ENCODE measurements around the gene UBE2G2.
A peak's percentile ranks its signal among the peaks of the same experiment; 100 is the strongest.

The UBE2G2 gene

DNA sequence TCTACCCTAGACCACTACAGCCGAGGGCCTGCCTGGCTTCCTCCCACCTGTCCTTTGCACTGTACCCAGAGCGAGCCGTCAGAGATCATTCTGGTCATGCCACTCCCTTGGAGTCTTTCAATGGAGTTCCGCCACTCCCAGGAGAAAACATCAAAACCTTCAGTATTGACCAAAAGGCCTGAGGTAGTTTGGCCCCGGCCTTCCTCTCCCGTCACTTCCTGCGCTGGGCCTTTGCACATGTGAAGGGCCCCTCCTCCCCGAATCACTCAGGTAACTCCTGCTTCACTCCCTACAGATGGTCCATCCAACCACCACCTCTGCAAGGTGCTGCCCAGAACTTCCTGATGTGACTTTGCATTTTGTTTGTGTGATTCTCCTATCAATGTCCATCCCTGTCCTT is 26.6 kb downstream of the UBE2G2 start:
- Mint-ChIP-seq H3K27ac (no peak overlapping the region), H3K9me3 (no peaks in the 10 kb centered on the region), H3K27me3 (no peaks in the 10 kb centered on the region), H3K4me3 (no peak overlapping the region), H3K4me1 (peaks cover 3% of the 10 kb centered on the region), H3K36me3 (ENCODE audit: low read depth) (peaks cover 54% of the 10 kb centered on the region)
- DNase-seq, result no peak
- ATAC-seq, result no peak

DNA sequence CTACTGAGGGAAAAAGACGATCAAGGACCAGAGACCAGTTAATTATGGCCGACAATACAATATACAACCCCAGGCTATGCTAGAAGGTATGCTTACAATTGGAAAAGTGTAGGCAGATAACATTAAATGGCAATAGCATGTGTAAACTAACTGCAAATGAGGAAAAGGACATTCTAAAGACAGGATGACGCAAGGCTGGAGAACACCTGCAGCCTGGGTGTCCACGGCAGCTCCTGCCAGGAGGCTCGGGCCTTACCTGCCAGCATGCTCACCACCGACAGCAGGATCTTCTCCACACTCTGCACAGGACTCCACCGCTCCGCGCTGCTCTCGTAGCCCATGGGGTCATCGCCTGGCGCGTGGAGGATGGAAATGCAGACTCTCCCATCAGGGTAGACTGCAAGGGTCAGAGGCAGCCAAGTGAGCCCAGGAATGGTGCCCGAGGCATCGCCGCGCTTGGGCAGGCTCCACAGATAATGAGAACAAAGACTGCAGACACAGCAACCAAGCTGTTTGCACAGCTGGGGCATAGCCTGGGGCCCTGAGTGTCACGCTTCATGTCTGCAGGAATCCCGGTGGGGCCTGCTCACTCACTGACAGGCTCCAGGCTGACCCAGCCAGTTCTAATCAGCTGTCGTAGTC is 28.2 kb downstream of the UBE2G2 start:
- ATAC-seq (no peak), DNase-seq (no peak)
- Mint-ChIP-seq H3K27ac (no peak overlapping the region), H3K9me3 (no peaks in the 10 kb centered on the region), H3K36me3 (ENCODE audit: low read depth) (peaks cover 58% of the 10 kb centered on the region), H3K27me3 (no peaks in the 10 kb centered on the region), H3K4me1 (no peaks in the 10 kb centered on the region), H3K4me3 (no peak overlapping the region)

DNA sequence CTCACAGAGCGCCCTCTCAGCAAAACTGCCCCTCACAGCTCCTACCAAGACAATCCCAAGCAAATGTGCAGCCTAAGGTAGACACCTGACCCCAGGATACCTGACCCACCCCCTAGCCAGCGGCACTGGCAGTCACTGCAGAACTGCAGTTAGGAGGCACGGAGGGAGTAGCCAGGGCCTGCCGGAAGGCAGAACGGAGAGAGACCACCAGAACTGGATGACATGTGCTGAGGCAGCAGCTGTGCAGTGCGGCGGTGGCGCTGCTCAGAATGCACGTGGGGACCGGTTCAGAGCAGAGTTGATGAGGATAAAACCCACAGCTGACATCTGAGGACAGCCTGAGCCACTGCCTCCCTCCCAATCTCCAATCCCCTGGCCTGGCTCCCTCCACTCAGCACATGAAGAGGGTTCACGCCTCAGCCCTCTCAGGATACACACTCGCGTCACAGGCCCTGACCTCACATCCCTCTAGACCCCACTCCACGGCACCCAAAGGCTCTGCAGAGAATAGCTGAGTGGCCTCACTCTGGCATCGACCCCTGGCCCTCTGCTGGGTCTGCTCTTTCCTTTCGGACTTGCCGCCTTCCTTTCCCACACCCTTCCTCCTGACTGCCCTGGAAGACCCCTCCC is 29.6 kb downstream of the UBE2G2 start:
- DNase-seq (no peak), ATAC-seq (no peak)
- Mint-ChIP-seq H3K4me3 (no peak overlapping the region), H3K4me1 (no peaks in the 10 kb centered on the region), H3K36me3 (ENCODE audit: low read depth) (peaks cover 48% of the 10 kb centered on the region), H3K9me3 (no peaks in the 10 kb centered on the region), H3K27ac (no peak overlapping the region), H3K27me3 (no peaks in the 10 kb centered on the region)

DNA sequence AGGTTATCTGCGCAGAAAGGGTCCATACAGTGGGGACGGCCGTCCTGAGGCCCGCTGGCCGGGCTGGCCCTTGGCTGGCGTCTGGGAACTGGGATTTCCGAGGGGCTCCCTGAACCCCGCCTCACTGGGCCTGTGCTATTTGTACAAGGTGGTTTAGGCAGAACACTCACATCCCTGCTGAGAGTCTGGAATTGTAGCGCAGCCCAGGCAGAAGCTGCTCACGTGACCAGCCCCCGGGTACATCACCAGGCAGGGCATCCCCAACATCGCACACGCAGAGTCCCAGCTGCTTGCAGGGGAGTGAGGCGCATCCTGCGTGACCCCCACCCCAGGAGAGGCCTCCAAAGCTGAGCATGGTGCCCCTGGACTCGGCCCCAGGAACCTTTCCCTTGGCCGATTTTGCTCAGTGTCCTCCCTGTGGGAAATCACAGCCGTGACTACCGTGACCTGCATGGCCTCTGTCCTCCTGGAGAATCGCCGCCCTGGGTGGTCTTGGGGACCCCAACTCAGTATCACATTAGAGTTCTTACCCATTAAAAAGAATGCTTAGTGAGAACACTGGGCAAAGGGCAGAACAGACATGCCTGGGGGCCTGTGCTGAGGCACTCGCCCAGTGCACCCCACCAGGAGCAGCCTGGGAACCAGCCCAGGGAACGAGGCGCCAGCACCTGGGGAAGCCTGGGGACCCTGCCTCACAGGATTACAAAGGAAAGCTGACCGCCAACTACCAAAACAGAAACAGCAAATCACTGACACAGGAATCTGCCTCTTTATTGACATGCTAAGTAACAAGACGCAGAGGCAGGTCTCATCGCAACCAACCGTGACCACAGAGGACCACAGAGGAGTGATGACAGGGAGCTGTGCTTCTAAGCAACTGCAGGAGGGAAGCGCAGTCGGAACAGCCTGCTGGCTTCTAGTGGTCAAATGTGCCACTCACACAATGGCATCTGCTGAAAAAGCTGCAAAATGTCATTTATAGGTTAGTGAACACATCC is 33.5 kb downstream of the UBE2G2 start:
- H3K27ac Mint-ChIP-seq, result no peak overlapping the region
- H3K4me1 Mint-ChIP-seq, result peaks cover 16% of the 10 kb centered on the region
- H3K27me3 Mint-ChIP-seq, result no peaks in the 10 kb centered on the region
- no peak for DNase-seq
- H3K4me3 Mint-ChIP-seq, result no peak overlapping the region
- H3K36me3 Mint-ChIP-seq (ENCODE audit: low read depth), result peaks cover 32% of the 10 kb centered on the region
- ATAC-seq, result no peak
- H3K9me3 Mint-ChIP-seq, result no peaks in the 10 kb centered on the region

DNA sequence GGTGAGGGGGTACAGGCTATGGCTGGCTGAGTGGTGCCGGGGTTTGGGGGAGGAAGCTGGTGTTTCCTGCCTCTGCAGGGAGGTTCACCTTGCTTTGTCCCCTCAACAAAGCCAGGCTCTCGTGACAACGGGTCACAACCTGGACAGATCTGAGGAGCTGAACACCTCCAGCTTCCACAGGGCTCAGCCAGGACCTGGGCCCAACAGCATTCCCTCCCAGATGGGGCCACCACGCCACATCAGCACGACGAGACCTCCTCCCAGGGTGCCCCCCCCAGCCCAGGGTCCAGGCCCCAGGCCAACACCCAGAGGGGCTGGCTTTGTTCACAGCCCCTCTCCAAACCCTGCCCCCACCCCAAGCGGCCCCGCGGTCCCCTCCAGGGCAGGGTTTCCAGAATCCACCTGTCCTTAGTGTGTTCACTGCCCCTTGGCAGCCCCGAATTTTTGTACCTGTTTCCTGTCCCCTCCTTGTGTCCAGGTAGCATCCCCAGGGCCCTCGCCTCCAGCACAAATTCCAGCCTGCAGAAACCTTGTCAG is 34.7 kb downstream of the UBE2G2 start:
- DNase-seq (no peak), ATAC-seq (no peak)
- Mint-ChIP-seq H3K27me3 (no peaks in the 10 kb centered on the region), H3K27ac (no peak overlapping the region), H3K4me3 (no peak overlapping the region), H3K9me3 (no peaks in the 10 kb centered on the region), H3K4me1 (peaks cover 16% of the 10 kb centered on the region), H3K36me3 (ENCODE audit: low read depth) (peaks cover 27% of the 10 kb centered on the region)

DNA sequence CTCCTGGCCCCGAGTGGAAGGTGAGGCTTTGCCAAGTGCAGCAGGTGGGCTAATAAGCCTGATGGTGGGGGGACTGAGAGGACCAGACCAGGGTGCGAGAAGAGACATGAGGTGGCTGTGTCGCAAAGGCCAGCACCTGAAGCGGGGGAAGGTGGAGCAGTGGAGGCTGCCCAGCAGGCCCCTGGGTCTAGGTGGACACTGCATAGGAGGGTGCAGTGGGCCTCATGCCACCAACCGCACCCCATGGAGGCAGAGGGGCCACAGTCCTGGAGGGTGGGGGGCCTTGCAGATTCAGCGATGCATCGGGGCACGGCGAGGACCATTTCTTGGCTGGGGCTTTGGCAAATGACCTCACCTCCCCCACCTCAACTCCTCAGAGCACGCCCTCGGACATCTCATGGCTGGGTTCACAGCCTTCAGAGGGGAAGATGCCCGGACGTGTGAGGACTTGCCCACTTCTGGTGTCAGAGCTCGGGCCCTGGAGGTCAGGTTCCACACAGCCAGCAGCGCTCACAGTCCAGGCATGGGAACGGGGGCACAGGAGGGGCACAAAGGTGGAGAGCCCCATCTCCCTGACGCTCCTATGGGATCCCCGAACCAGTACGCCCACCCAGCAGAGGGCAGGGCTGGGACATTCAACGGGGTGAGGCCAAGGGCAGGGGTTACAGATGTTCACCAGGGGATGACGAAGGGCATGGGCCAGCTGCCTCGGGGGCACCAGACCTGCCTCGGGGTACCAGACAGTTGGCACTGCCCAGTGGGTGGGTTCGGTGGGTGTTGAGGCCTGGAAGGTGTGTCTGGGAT is 35.4 kb downstream of the UBE2G2 start:
- no peak overlapping the region for H3K27ac Mint-ChIP-seq
- peaks cover 16% of the 10 kb centered on the region for H3K4me1 Mint-ChIP-seq
- no peak overlapping the region for H3K4me3 Mint-ChIP-seq
- H3K36me3 Mint-ChIP-seq (ENCODE audit: low read depth), result peaks cover 22% of the 10 kb centered on the region
- H3K27me3 Mint-ChIP-seq, result no peaks in the 10 kb centered on the region
- no peak for DNase-seq
- no peak for ATAC-seq
- H3K9me3 Mint-ChIP-seq, result no peaks in the 10 kb centered on the region

DNA sequence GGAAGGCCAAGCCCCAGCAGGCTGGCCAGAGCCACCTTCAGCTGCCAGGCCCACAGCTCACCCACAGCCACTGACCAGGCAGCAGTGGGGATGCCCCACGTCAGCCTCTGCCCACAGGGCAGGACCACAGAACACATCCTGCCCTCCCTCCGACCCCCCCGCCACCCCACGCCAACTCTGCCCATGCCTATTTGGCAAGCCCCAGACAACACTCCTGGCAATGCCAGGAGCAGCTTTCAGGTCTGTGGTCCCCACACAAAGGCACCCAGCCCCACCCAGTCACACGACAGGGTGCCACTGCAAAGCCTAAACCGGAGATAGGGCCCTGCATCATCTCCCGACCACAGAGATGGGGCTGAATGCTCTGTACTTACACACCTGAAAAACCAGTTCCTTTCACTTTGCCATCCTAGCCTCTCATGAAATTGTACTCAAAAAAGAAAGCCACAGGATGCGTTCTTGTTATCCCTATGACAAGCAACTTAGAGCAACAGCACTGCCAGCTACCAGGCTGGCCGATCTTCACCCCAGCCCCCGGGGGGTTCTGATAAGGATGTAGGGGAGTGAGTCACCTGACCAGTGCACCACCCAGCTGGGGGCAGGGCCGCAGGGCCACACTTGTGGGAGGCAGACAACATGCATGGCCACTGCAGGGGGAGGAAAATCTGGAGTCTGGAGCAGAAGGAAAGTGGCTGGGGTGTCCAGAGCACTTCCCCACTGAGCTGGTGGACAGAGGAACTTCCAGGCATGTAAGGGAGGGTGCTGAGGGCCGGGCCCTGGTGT is 36.2 kb downstream of the UBE2G2 start:
- Mint-ChIP-seq H3K4me1 (peaks cover 16% of the 10 kb centered on the region), H3K4me3 (no peak overlapping the region), H3K9me3 (no peaks in the 10 kb centered on the region), H3K27ac (no peak overlapping the region), H3K36me3 (ENCODE audit: low read depth) (peaks cover 14% of the 10 kb centered on the region), H3K27me3 (no peaks in the 10 kb centered on the region)
- ATAC-seq, result peak; percentile 47
- no peak for DNase-seq

DNA sequence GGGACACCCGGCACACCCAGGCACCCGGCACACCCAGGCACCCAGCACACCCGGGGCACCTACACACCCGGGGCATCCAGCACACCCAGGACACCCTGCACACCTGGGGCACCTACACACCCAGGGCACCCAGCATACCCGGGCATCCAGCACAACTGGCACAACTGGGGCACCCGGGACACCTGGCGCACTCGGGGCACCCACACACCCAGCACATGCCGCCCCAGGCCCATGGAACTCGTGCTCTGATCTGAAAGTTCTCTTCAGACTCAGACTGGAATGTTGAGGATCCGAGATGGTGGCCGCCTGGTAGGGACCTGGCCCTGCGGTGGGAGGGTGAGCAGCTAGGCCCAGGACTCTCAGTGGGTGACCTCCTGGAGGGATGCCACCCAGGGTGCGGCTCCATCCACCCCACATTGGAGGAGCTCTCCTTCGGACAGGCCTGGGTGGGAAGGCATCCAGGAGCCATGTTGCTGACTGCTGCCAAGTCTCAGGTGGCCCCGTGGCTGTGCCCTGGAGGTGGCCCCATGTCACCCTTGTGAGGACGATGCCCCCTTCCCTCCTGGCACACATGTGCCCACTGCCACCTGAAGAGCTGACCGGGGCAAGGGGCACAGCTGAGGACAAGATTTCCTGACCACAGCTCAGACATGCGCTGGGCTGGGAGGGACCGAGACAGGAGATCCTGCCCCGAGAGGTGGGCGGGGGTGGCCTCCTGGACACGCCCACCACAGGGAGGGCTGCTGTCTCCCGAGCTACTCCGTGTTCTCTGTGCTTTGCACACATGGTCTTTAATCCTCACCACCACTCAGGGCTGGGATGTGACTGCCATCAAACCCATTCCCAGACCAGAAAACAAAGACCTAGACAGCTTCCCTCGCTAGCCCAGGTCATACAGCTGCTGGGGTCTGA is 37.0 kb downstream of the UBE2G2 start:
- no peak for ATAC-seq
- H3K9me3 Mint-ChIP-seq, result no peaks in the 10 kb centered on the region
- no peak for DNase-seq
- H3K4me1 Mint-ChIP-seq, result peaks cover 16% of the 10 kb centered on the region
- peaks cover 9% of the 10 kb centered on the region for H3K36me3 Mint-ChIP-seq (ENCODE audit: low read depth)
- H3K4me3 Mint-ChIP-seq, result no peak overlapping the region
- no peaks in the 10 kb centered on the region for H3K27me3 Mint-ChIP-seq
- no peak overlapping the region for H3K27ac Mint-ChIP-seq

DNA sequence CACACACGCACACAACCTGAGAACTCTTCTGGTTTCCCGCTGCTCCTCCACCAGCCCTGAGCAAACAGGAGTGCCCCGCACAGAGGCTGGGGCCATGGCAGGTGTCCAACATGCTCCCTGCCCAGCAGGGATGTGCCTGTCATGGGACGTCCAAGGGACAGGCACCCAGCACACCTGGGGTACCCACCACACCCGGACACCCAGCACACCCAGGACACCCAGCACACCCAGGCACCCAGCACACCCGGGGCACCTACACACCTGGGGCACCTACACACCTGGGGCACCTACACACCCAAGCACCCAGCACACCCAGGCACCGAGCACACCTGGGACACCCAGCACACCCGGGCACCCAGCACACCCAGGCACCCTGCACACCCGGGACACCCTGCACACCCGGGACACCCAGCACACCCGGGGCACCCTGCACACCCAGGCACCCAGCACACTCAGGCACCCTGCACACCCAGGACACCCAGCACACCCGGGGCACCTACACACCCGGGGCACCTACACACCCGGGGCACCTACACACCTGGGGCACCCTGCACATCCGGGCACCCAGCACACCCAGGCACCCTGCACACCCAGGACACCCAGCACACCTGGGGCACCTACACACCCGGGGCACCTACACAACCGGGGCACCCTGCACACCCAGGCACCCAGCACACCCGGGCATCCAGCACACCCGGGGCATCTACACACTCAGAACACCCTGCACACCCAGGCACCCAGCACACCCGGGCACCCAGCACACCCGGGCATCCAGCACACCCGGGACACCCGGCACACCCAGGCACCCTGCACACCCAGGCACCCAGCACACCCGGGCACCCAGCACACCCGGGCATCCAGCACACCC is 37.9 kb downstream of the UBE2G2 start:
- Mint-ChIP-seq H3K27ac (no peak overlapping the region), H3K36me3 (ENCODE audit: low read depth) (peaks cover 4% of the 10 kb centered on the region), H3K9me3 (no peaks in the 10 kb centered on the region), H3K4me3 (no peak overlapping the region), H3K4me1 (peaks cover 16% of the 10 kb centered on the region), H3K27me3 (no peaks in the 10 kb centered on the region)
- ATAC-seq, result no peak
- no peak for DNase-seq

DNA sequence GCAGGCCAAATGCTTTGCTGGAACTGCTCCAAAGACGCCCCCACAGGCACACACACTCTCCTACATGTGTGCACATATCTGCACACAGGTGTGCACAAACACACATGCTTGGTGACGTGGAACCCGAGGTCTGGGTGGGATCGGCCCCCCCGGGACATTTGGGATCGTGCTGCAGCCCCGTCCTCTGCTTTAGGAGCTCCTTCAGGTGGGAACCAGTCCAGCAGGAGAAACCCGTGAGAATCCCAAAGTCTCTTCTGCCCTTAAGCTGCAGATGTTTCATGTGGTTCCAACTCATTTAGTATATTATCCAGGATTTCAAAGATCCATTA is 38.6 kb downstream of the UBE2G2 start:
- no peak overlapping the region for H3K4me3 Mint-ChIP-seq
- no peaks in the 10 kb centered on the region for H3K27me3 Mint-ChIP-seq
- DNase-seq, result no peak
- ATAC-seq, result no peak
- H3K9me3 Mint-ChIP-seq, result no peaks in the 10 kb centered on the region
- H3K27ac Mint-ChIP-seq, result no peak overlapping the region
- no peaks in the 10 kb centered on the region for H3K36me3 Mint-ChIP-seq (ENCODE audit: low read depth)
- peaks cover 16% of the 10 kb centered on the region for H3K4me1 Mint-ChIP-seq

DNA sequence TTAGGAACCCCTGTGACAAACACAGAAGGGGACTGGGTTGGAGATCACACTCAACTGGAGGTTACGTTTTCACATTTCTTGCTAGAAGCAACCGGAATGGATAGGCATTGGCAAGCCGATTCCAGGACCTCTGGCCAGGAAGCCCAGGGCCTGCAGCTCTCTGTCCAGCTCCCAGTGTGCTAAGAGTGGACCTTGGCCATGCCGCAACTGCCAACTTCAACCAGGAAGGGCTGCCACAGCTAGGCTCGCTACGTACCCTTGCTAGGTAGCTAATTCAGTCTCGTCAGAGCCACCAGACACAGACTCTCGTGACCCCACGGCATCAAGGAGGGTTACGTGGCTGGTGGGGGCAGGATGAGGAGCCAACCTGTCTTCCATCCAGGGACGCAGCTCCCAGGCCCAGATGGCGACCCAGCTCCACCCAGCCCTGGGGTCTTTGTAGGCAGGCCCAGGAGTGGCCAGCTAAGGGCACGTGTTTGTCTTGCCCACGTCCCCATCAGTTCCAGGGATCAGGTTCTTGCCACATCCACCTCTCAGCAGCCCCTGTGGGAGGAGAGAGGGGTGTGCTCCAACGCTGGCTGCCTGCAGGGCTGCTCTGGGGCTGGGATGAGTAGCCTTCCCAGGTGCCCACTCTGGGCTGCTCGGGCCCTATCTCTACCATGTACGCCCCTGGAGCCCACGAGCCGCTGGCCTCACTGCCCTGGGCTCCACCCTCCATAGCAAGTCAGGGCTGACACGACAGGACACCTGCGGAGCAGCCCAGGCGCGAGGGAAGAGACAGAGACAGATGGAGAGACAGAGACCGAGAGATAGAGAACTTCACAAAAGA is 39.2 kb downstream of the UBE2G2 start:
- Mint-ChIP-seq H3K36me3 (ENCODE audit: low read depth) (no peaks in the 10 kb centered on the region), H3K27me3 (no peaks in the 10 kb centered on the region), H3K9me3 (no peaks in the 10 kb centered on the region), H3K4me3 (no peak overlapping the region), H3K4me1 (peaks cover 16% of the 10 kb centered on the region), H3K27ac (no peak overlapping the region)
- DNase-seq, result no peak
- no peak for ATAC-seq

Measured in activated naive CD8-positive, alpha-beta T cell treated with anti-CD3 and anti-CD28 coated beads, Interleukin-2, amount 50 U/mL, for 24 hours (primary cell).